WI38 (cell line): ENCODE data around the gene RASL10A.
A peak's percentile ranks its signal among the peaks of the same experiment; 100 is the strongest.

Experiments
- H3K4me3 ChIP-seq: 2 replicates; pipeline ENCODE4 v1.5.1; 2011; ENCODE audit warnings: low read depth, mild to moderate bottlenecking, control low read depth, low read length
- TF ChIP-seq, protein P1 (sequence below): IDR thresholded peaks from 2 replicates; pipeline ENCODE4 v1.5.1; 2012; ENCODE audit warnings: low read depth, mild to moderate bottlenecking, control low read depth, low read length

RASL10A gene

GRCh38 chr22:29266564-29267461 lies 48.7 kb downstream of the RASL10A start:
- peak overlapping the region; percentile 90 for H3K4me3 ChIP-seq
- TF ChIP-seq, protein P1, sequence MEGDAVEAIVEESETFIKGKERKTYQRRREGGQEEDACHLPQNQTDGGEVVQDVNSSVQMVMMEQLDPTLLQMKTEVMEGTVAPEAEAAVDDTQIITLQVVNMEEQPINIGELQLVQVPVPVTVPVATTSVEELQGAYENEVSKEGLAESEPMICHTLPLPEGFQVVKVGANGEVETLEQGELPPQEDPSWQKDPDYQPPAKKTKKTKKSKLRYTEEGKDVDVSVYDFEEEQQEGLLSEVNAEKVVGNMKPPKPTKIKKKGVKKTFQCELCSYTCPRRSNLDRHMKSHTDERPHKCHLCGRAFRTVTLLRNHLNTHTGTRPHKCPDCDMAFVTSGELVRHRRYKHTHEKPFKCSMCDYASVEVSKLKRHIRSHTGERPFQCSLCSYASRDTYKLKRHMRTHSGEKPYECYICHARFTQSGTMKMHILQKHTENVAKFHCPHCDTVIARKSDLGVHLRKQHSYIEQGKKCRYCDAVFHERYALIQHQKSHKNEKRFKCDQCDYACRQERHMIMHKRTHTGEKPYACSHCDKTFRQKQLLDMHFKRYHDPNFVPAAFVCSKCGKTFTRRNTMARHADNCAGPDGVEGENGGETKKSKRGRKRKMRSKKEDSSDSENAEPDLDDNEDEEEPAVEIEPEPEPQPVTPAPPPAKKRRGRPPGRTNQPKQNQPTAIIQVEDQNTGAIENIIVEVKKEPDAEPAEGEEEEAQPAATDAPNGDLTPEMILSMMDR, result no peak

GRCh38 chr22:29265929-29266328 lies 49.6 kb downstream of the RASL10A start:
- no peak overlapping the region for H3K4me3 ChIP-seq
- TF ChIP-seq, protein P1, result no peak

DNA sequence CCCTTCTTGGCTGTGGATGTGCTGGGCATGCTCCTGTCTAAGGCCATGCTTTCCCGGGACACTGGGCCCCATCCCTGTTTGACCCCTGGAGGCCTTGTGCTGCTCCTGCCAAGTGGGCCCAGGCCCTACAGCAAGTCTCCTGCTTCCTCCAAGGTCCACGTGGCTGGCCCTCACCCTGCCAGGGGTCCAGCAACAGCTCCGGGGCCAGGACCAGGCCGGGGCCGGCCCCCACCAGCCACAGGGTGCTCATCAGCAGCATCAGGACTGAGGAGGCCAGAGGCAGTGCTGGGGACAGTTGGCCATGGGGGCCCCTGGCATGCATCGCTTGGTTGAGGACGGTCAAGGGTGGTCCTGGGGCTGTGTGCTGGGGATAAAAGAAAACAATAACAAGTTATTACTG lies 50.2 kb downstream of the RASL10A start:
- H3K4me3 ChIP-seq, result no peak overlapping the region
- TF ChIP-seq, protein P1, result no peak

- TF ChIP-seq, protein P1, result no peak
- H3K4me3 ChIP-seq, result no peak overlapping the region
These were observed 51.7 kb downstream of the RASL10A start for GRCh38 chr22:29263791-29264276.
